Thoracic aorta (tissue), 2 donors: Measurements from ENCODE around the gene ASZ1. TPM values are rescaled to one million over a fixed set of nuclear protein-coding genes. Genes with fewer than 3 reads are reported as not detected.
"Not testable (repeated sequence)": the region's sequence is repeated elsewhere in the genome, so short reads cannot be mapped to it uniquely, and the experiment has no call there.

Experiments
- ATAC-seq: fragments of 150-250 bp; one replicate; pipeline ENCODE4 v1.8.0; 2017; ENCODE audit warnings: low read depth; ENCODE audit not compliant: insufficient number of reproducible peaks, low FRiP score
- DNase-seq: peaks from one replicate; pipeline ENCODE4 v3.0.0-alpha.2; 2020; ENCODE audit warnings: low spot score
- H3K27ac ChIP-seq, 2 donors: fragments of 200-600 bp; sonication (generic); 1 replicate in 1 of 2; 2 replicates in 1 of 2; pipeline ENCODE4 v1.5.1; 2016; ENCODE audit warnings: mild to moderate bottlenecking in 2 of 2, moderate library complexity in 2 of 2
- H3K27me3 ChIP-seq: fragments of 200-600 bp; sonication (generic); replicated peaks from 2 replicates; pipeline ENCODE4 v1.6.0; 2016; ENCODE audit warnings: mild to moderate bottlenecking; ENCODE audit not compliant: insufficient read depth
- H3K36me3 ChIP-seq: fragments of 200-600 bp; sonication (generic); one replicate; pipeline ENCODE4 v1.5.1; 2016
- H3K4me1 ChIP-seq, 2 donors: fragments of 200-600 bp; sonication (generic); 1 replicate in 1 of 2; 2 replicates in 1 of 2; pipeline versions ENCODE4 v1.5.1 to v1.6.0; 2016; ENCODE audit warnings: low read depth in 2 of 2, mild to moderate bottlenecking in 1 of 2; ENCODE audit not compliant: control insufficient read depth in 1 of 2
- H3K4me3 ChIP-seq: fragments of 200-600 bp; sonication (generic); 2 replicates; pipeline ENCODE4 v1.5.1; 2016; ENCODE audit warnings: mild to moderate bottlenecking
- H3K9me3 ChIP-seq: fragments of 200-600 bp; sonication (generic); 2 replicates; pipeline ENCODE4 v1.5.1; 2016
- total RNA-seq, 2 donors: library from RNA; depleted of rRNA; stranded (reverse); fragments of >200 nt; gene quantifications; one replicate each; pipeline versions ENCODE4 v1.1.0 to v1.2.3, GENCODE V29; 2016
- TF ChIP-seq, protein P1 (sequence below): fragments of 200-600 bp; sonication (generic); IDR thresholded peaks from one replicate; pipeline ENCODE4 v1.5.1; 2019; ENCODE audit warnings: antibody characterized with exemption

The ASZ1 gene
- total RNA-seq, 2 donors from 2014 or later: not detected

DNA sequence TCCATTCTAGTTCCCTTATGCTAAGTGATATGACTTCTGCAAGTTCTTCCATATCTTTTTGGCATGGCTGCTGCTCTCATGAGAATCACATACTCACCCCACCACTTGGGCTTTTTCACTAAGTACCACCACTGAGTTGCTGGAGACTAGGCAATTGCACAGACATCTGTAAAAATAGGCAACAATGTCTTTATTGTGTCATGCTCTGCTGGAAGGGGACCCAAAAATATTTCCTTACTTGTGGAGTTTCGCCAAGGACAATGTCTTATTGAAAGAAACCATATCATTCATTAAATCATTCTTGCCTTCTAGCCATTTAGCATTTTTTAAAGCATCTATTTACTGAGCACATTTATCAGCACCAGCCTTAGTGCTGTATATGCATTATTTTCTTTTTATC, 17.4 kb upstream of the ASZ1 start:
- DNase-seq: no peak
- H3K4me1 ChIP-seq: no peaks in the 10 kb centered on the region
- no peaks in the 10 kb centered on the region for H3K9me3 ChIP-seq
- H3K27me3 ChIP-seq: no peaks in the 10 kb centered on the region
- no peak for ATAC-seq
- H3K36me3 ChIP-seq: no peaks in the 10 kb centered on the region
- no peak overlapping the region for H3K4me3 ChIP-seq
- no peak overlapping the region for H3K27ac ChIP-seq
- TF ChIP-seq, protein P1, sequence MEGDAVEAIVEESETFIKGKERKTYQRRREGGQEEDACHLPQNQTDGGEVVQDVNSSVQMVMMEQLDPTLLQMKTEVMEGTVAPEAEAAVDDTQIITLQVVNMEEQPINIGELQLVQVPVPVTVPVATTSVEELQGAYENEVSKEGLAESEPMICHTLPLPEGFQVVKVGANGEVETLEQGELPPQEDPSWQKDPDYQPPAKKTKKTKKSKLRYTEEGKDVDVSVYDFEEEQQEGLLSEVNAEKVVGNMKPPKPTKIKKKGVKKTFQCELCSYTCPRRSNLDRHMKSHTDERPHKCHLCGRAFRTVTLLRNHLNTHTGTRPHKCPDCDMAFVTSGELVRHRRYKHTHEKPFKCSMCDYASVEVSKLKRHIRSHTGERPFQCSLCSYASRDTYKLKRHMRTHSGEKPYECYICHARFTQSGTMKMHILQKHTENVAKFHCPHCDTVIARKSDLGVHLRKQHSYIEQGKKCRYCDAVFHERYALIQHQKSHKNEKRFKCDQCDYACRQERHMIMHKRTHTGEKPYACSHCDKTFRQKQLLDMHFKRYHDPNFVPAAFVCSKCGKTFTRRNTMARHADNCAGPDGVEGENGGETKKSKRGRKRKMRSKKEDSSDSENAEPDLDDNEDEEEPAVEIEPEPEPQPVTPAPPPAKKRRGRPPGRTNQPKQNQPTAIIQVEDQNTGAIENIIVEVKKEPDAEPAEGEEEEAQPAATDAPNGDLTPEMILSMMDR: no peak

DNA sequence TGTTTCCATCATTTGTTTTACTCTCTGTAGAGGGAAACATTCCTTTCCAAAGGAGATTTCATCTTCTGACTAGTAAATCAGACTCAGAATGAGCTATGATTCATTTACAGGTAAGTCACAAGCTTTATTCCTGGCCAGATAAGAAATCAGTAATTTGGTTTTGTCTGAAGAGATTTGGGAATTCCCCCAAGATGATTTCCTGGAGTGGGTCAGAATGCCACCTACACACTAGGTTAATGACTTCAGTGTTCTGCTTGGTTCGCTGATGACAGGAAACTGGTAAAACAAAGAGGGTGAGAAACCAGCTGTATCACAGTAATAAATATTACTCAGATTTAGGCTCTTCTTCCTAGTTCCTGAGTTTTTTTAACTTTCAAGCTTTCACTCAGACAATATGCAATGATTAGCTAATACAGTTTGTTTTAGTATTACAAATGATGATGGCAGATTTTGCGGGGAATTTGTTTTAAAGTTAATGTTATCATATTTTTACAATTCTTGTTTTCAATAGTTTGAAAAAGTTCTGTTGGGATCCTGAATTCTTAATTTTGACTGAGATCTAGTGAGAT, 8.3 kb upstream of the ASZ1 start:
- ATAC-seq: no peak
- TF ChIP-seq, protein P1: no peak
- H3K36me3 ChIP-seq: no peaks in the 10 kb centered on the region

DNA sequence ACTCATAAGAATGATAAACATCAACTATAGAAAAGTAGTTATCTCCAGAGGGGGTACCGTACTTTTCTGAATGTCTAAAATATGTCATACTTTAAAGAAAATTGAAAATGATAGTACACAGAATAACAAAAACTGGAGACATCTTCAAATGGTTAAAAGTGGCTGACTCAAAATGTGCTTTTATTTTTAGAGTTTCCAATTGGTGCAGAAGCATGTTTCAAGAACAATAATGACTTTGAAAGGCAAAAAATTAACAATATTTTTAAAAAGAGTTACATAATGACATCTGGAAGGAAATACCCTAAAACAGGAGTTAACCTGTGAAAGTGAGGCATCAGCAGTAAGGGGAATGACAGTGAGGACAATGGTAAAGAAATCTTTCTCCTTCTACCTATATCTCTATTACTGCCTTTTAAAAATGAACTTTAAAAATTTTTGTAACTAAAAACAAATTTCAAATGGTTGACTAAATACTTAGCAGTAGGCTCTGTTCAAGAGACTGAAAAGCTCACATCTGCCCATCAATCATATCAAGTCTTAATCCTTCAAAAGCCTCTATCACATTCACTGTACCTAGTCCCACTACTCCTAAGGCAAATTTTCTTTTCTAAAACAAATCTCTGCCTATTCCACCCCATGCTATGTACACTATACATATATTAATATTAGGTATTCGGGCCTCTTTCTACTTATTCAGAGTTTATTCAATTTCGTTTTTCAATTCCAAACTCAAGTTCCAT, 3.0 kb downstream of the ASZ1 start:
- Histone ChIP-seq H3K4me3 (no peak overlapping the region), H3K36me3 (no peaks in the 10 kb centered on the region), H3K9me3 (no peaks in the 10 kb centered on the region), H3K4me1 (no peaks in the 10 kb centered on the region), H3K27me3 (no peaks in the 10 kb centered on the region), H3K27ac (no peak overlapping the region)
- DNase-seq (no peak), ATAC-seq (no peak)
- TF ChIP-seq, protein P1: no peak

More for the DNA sequence above, 8.3 kb upstream of the ASZ1 start:
- no peaks in the 10 kb centered on the region for H3K4me1 ChIP-seq
- H3K9me3 ChIP-seq: no peaks in the 10 kb centered on the region
- H3K27me3 ChIP-seq: no peaks in the 10 kb centered on the region
- H3K27ac ChIP-seq: no peak overlapping the region
- H3K4me3 ChIP-seq: no peak overlapping the region
- no peak for DNase-seq

DNA sequence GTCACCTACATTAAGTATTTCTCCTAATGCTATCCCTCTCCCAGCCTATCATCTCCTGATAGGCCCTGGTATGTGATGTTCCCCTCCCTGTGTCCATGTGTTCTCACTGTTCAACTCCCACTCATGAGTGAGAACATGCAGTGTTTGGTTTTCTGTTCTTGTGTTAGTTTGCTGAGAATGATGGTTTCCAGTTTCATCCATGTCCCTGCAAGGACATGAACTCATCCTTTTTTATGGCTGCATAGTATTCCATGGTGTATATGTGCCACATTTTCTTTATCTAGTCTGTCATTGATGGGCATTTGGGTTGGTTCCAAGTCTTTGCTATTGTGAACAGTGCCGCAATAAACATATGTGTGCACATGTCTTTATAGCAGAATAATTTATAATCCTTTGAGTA, 12.7 kb downstream of the ASZ1 start:
- DNase-seq: not testable (repeated sequence)

DNA sequence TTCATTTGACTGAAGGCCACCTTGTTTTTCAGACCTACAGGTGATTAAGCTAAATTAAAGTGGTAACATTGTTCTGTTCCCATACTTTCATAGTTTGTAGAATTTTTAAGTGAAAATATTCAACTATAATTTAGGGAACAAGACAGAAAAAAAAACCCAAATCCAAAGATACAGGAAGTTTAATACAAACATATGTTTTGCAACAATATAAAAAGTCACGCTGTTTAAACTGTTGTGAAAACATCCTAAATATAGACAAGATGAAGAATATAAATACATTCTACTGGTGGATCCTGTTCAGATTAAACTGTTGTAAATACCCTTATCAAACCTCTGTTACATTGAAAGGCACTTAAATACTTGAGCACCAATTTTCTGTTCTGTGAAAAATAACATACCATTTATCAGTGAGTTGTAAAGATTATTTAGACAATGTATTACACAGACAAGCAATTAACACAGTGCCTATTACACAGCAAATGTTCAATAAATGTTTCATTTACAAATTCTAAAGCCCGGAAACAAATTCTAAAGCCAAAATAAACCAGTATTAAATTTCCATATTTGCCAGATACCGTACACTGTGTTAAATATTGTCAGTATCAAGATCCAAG, 14.2 kb downstream of the ASZ1 start:
- Histone ChIP-seq H3K4me3 (no peak overlapping the region), H3K27ac (no peak overlapping the region), H3K27me3 (no peaks in the 10 kb centered on the region), H3K36me3 (no peaks in the 10 kb centered on the region), H3K9me3 (no peaks in the 10 kb centered on the region), H3K4me1 (no peaks in the 10 kb centered on the region)
- no peak for DNase-seq
- TF ChIP-seq, protein P1: no peak
- no peak for ATAC-seq

More for the DNA sequence above, 12.7 kb downstream of the ASZ1 start:
- not testable (repeated sequence) for H3K27ac ChIP-seq, H3K27me3 ChIP-seq, H3K4me1 ChIP-seq, ATAC-seq, H3K9me3 ChIP-seq, H3K36me3 ChIP-seq, H3K4me3 ChIP-seq
